ENCODE measurements around the gene TMEM217. TPM values are rescaled to one million over a fixed set of nuclear protein-coding genes. Genes with fewer than 3 reads are reported as not detected.
A peak's percentile ranks its signal among the peaks of the same experiment; 100 is the strongest.

TMEM217 gene
- polyA plus RNA-seq, 3 donors, result 0.09 to 0.29 TPM; not detected in 1

DNA sequence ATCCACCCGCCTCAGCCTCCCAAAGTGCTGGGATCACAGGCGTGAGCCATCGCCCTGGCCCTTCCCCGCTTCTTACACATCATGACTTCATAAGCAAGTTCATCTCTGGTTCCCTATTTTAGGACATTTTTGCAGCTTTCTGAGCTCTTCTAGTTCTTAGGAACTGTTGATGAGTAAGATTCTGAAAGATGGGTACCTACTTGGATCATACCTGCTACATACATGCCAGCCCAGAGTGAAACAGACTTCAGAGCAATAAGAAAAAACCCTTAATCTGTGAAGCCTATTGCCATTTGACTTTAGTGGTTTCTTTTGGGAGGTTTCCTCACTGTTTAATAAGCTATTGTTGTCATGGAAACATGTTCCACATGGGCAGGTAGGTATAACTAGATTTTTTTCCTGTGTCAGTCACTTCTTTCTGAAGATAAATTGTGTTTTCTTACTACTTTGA, 27.9 kb upstream of the TMEM217 start:
- Histone ChIP-seq H3K9me3 (replicated peaks in 1 of 2; ENCODE audit: control insufficient read depth in 1 of 2, insufficient read depth in 1 of 2, low read length in 2 of 2) (no peaks in the 10 kb centered on the region), H3K27ac (ENCODE audit: low read depth in 1 of 2, low read length in 2 of 2) (no peak overlapping the region), H3K36me3 (replicated peaks in 1 of 2; ENCODE audit: control insufficient read depth in 1 of 2, insufficient read depth in 2 of 2, low read length in 2 of 2) (peaks cover 55 to 91% of the 10 kb centered on the region in 2 donors), H3K4me1 (ENCODE audit: control insufficient read depth in 1 of 2, insufficient read depth in 2 of 2, low read length in 2 of 2) (peaks cover 13 to 14% of the 10 kb centered on the region in 2 donors), H3K4me2 (replicated peaks; ENCODE audit: extremely low read depth, low read length, poor library complexity, severe bottlenecking) (no peak overlapping the region), H3K27me3 (ENCODE audit: control insufficient read depth in 2 of 2, insufficient read depth in 2 of 2, low read length in 2 of 2) (no peaks in the 10 kb centered on the region), H3K4me3 (replicated peaks in 1 of 3; ENCODE audit: low read depth in 2 of 3, low read length in 3 of 3) (no peak overlapping the region), H3K9ac (ENCODE audit: insufficient read depth, low read length, poor library complexity, severe bottlenecking) (no peak overlapping the region), H2AFZ (ENCODE audit: insufficient read depth, low read depth, low read length, poor library complexity, severe bottlenecking) (no peak overlapping the region), H4K20me1 (ENCODE audit: insufficient read depth, low read length) (no peaks in the 10 kb centered on the region), H3K79me2 (ENCODE audit: insufficient read depth, low read length) (peaks cover 10% of the 10 kb centered on the region)
- no peak overlapping the region for H3K27ac Mint-ChIP-seq
- no peak for DNase-seq
- H3K4me3 Mint-ChIP-seq, result no peak overlapping the region
- H3K36me3 Mint-ChIP-seq, result peaks cover 71 to 90% of the 10 kb centered on the region in 2 donors
- intact Hi-C loops (cut with micrococcal nuclease), result no loop called here
- WGBS (ENCODE audit: insufficient coverage), result no CpG with 5 or more reads among the region's 4 CpGs
- peaks cover 0 to 2% (median 0%) of the 10 kb centered on the region in 7 donors for H3K9me3 Mint-ChIP-seq
- H3K4me1 Mint-ChIP-seq, result peaks cover 13% of the 10 kb centered on the region
- TF ChIP-seq, protein P1, sequence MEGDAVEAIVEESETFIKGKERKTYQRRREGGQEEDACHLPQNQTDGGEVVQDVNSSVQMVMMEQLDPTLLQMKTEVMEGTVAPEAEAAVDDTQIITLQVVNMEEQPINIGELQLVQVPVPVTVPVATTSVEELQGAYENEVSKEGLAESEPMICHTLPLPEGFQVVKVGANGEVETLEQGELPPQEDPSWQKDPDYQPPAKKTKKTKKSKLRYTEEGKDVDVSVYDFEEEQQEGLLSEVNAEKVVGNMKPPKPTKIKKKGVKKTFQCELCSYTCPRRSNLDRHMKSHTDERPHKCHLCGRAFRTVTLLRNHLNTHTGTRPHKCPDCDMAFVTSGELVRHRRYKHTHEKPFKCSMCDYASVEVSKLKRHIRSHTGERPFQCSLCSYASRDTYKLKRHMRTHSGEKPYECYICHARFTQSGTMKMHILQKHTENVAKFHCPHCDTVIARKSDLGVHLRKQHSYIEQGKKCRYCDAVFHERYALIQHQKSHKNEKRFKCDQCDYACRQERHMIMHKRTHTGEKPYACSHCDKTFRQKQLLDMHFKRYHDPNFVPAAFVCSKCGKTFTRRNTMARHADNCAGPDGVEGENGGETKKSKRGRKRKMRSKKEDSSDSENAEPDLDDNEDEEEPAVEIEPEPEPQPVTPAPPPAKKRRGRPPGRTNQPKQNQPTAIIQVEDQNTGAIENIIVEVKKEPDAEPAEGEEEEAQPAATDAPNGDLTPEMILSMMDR (IDR thresholded peaks at IDR 0.05), result no peak
- peaks cover 0 to 2% (median 0%) of the 10 kb centered on the region in 3 donors for H3K27me3 Mint-ChIP-seq (ENCODE audit: low read depth in 3 of 3)

- peaks cover 47 to 79% of the 10 kb centered on the region in 2 donors for H3K36me3 ChIP-seq (replicated peaks in 1 of 2; ENCODE audit: control insufficient read depth in 1 of 2, insufficient read depth in 2 of 2, low read length in 2 of 2)
- Mint-ChIP-seq H3K27me3 (ENCODE audit: low read depth in 3 of 3) (peaks cover 0 to 2% (median 0%) of the 10 kb centered on the region in 3 donors), H3K36me3 (peaks cover 69 to 90% of the 10 kb centered on the region in 2 donors), H3K4me1 (peaks cover 24% of the 10 kb centered on the region), H3K27ac (peak overlapping the region in 1 of 7 donors; percentile 28), H3K4me3 (no peak overlapping the region), H3K9me3 (peaks cover 0 to 2% (median 0%) of the 10 kb centered on the region in 7 donors)
- H3K9me3 ChIP-seq (replicated peaks in 1 of 2; ENCODE audit: control insufficient read depth in 1 of 2, insufficient read depth in 1 of 2, low read length in 2 of 2), result no peaks in the 10 kb centered on the region
- 94% methylated on average over 4 of the region's 4 CpGs for WGBS (ENCODE audit: insufficient coverage)
- intact Hi-C loops (cut with micrococcal nuclease), result no loop called here
- no peaks in the 10 kb centered on the region for H4K20me1 ChIP-seq (ENCODE audit: insufficient read depth, low read length)
- H2AFZ ChIP-seq (ENCODE audit: insufficient read depth, low read depth, low read length, poor library complexity, severe bottlenecking), result no peak overlapping the region
- no peak overlapping the region for H3K9ac ChIP-seq (ENCODE audit: insufficient read depth, low read length, poor library complexity, severe bottlenecking)
- no peak overlapping the region for H3K27ac ChIP-seq (ENCODE audit: low read depth in 1 of 2, low read length in 2 of 2)
- no peak overlapping the region for H3K4me2 ChIP-seq (replicated peaks; ENCODE audit: extremely low read depth, low read length, poor library complexity, severe bottlenecking)
- DNase-seq, result no peak
- no peaks in the 10 kb centered on the region for H3K27me3 ChIP-seq (ENCODE audit: control insufficient read depth in 2 of 2, insufficient read depth in 2 of 2, low read length in 2 of 2)
- TF ChIP-seq, protein P1 (IDR thresholded peaks at IDR 0.05), result no peak
- H3K4me3 ChIP-seq (replicated peaks in 1 of 3; ENCODE audit: low read depth in 2 of 3, low read length in 3 of 3), result no peak overlapping the region
- peaks cover 24 to 25% of the 10 kb centered on the region in 2 donors for H3K4me1 ChIP-seq (ENCODE audit: control insufficient read depth in 1 of 2, insufficient read depth in 2 of 2, low read length in 2 of 2)
- peaks cover 10% of the 10 kb centered on the region for H3K79me2 ChIP-seq (ENCODE audit: insufficient read depth, low read length)
Observed at GRCh38 chr6:37284781-37285180, 26.8 kb upstream of the TMEM217 start.

Measured in CD14-positive monocyte (primary cell).